GM21423 (cell line): ENCODE data around the gene SUPT7L.

Experiments used
- ATAC-seq: cut with Tn5 transposase; IDR thresholded peaks from one replicate; pipeline ENCODE4 v1.9.1; 2021; ENCODE audit warnings: mild to moderate bottlenecking, moderate library complexity; ENCODE audit not compliant: unreplicated experiment

SUPT7L gene

GRCh38 chr2:27663285-27664153 lies at the start of gene SUPT7L, which contains the start of gene SLC4A1AP:
SUPT7L (minus strand) TSS chr2:27663614; CDS start chr2:27662192, 1,422 bp downstream.
SLC4A1AP (plus strand) TSS chr2:27663889; CDS start chr2:27663915, 26 bp downstream.
- peak; percentile 74 for ATAC-seq

- no peak for ATAC-seq
Observed at GRCh38 chr2:27713201-27713600, 49.8 kb upstream of the SUPT7L start.

- no peak for ATAC-seq
Observed at GRCh38 chr2:27712522-27712921, 49.1 kb upstream of the SUPT7L start.

GRCh38 chr2:27711804-27712203 lies 48.4 kb upstream of the SUPT7L start:
- ATAC-seq, result no peak

- ATAC-seq, result no peak
Observed at GRCh38 chr2:27710640-27711430, 47.4 kb upstream of the SUPT7L start.

- no peak for ATAC-seq
Observed at GRCh38 chr2:27709960-27710575, 46.7 kb upstream of the SUPT7L start.

GRCh38 chr2:27709326-27709725 lies 45.9 kb upstream of the SUPT7L start:
- no peak for ATAC-seq

GRCh38 chr2:27708666-27709065 lies 45.3 kb upstream of the SUPT7L start:
- no peak for ATAC-seq

GRCh38 chr2:27708257-27708654 lies 44.8 kb upstream of the SUPT7L start:
- ATAC-seq, result no peak

- ATAC-seq, result no peak
Observed at GRCh38 chr2:27707462-27708256, 44.2 kb upstream of the SUPT7L start.

GRCh38 chr2:27705851-27706622 lies 42.6 kb upstream of the SUPT7L start:
- ATAC-seq, result no peak

- ATAC-seq, result no peak
Observed at GRCh38 chr2:27704342-27704876, 41.0 kb upstream of the SUPT7L start.

GRCh38 chr2:27703638-27704341 lies 40.4 kb upstream of the SUPT7L start:
- peak; percentile 68 for ATAC-seq

- no peak for ATAC-seq
Observed at GRCh38 chr2:27702302-27702701, 38.9 kb upstream of the SUPT7L start.

GRCh38 chr2:27701676-27702075 lies 38.3 kb upstream of the SUPT7L start:
- ATAC-seq, result no peak

- ATAC-seq, result no peak
Observed at GRCh38 chr2:27697660-27698059, 34.2 kb upstream of the SUPT7L start.

- ATAC-seq, result no peak
Observed at GRCh38 chr2:27690052-27690451, 26.6 kb upstream of the SUPT7L start.

GRCh38 chr2:27689424-27689823 lies 26.0 kb upstream of the SUPT7L start:
- ATAC-seq, result no peak

GRCh38 chr2:27687232-27687631 lies 23.8 kb upstream of the SUPT7L start:
- no peak for ATAC-seq
